Dedifferentiated amniotic fluid mesenchymal stem cell (primary cell): ENCODE data around the gene DNMT1.

Experiments
- DNase-seq: peaks from one replicate; pipeline ENCODE4 v3.0.0-alpha.2; 2016; ENCODE audit errors: extremely low spot score

The DNMT1 gene

DNA sequence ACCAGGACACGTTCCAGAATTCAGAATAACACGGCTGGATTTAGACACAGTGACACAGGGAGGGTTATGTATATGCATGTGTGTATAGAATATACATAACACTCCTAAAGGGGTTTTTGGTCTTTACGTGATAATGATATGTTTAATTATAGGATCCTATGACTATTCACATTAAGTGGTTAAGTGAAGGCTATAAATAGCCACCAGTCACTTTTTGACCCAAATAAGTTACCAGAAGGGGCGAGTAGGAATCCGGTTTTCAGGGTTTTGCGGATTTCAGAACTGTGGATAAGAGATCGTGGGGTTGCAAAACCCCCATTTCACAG, 99.2 kb downstream of the DNMT1 start:
- no peak for DNase-seq

DNA sequence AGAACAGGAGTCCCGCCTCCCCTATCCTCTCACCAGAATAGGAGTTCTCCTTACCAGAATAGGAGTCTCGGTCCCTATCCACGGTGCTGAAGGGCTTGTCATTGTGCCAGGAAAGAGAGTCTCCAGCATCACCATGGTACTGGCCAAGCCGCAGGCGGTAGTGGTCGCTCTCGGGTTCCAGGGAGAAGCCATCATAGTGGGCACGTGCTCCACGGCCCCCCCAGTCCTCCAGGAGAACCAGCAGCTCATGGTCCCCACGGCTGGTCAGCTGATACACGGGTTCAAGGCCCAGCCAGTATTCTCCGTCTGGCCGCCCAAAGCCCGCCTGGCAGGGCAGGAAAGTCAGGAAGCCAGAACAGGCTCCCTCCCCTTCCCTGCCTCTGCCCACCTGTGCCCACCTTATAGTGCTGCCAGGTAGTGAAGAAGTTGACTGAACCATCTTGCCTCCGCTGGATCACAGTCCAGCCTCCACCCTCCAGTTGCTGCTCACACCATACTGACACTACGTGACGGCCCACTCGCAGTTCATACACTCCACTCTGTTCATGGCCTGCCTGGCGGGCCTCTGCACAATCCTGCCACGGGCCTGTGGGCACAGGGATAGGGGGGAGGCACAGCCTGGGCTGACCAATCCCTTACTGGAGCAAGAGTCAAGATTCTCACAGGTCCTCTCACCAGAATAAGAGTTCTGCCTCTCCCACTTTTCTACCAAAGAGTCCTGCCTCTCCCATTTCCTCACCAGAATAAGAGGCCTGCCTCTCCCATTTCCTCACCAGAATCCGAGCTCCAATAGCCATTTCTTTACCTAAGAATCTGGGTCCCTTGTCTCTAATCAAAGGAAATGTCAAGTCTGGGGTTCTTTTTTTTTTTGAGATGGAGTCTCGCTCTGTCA, 101.2 kb downstream of the DNMT1 start:
- no peak for DNase-seq

DNA sequence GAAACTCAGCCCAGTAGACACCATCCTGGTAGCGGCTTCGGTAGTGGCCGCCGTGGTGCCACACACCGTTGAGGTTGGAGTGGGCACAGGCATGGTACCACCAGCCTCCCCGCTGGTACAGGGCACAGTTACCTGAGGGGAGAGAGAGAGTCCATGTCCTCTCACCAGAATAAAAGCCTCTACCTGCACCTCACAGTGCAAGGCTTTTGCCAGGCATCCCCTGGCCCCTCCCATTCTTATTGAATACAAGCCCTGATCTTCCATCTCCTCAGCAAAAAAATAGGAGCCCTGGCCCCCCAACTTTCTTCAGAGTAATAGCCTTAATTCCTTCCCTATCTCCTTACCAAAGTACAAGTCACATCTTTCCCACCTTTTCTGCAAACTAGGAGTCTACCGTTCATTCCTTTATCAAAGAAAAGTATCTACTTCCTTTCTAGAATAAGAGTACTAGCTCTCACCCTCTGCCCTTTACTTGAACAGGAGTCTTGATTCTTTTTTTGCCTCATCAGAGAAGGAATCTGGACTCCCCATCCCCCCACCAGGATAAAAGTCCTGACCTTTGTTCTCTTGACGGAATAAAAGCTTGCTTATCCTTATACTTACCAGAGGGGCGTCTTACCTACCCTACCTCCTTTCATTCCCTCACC, 102.0 kb downstream of the DNMT1 start:
- no peak for DNase-seq

DNA sequence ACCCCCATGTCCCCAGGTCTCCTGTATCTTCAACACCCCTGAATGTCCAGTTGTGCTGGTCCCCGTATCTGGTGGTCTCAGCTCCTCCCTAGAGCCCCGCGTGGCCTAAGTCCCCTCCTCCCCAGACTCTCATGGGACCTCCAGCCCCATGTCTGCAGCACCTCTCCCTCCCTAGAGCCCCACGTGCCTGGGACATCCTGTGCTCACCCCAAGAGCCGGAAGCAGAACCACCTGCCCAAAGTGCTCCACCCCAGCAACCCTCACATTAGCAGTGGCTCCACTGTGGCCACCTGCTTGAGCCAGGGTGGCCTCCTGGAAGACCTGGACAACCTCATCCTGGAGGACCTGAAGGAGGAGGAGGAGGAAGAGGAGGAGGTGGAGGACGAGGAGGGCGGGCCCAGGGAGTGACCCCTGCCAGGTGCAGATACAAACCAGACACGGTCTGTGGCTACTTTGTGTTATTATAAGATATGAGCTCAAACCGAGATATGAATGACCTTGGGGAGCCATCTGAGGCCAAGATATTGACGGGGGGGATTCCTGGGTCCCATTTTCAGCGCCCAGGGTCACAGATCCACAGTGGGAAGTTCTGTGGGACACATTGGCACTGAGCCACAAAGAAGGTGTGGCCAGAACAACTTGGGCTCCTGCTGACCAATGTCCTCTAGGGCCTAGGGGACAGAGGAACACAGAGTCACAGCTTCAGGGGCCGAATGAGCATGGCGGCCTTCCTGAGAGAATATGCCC, 102.7 kb downstream of the DNMT1 start:
- DNase-seq: no peak

DNA sequence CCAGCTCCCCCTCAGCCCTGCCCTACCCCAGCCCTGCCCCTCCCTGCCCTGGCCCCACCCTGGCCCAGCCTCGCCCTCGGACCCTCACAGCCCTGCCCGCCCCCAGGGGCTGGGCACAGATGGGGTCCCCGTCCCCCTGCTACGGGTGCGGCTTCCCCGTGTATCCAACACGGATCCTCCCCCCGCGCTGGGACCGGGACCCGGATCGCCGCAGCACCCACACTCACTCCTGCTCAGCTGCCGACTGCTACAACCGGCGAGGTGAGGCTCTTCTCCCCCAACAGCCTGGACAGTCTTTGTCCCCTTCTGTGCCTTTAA, 103.4 kb downstream of the DNMT1 start:
- DNase-seq: no peak

DNA sequence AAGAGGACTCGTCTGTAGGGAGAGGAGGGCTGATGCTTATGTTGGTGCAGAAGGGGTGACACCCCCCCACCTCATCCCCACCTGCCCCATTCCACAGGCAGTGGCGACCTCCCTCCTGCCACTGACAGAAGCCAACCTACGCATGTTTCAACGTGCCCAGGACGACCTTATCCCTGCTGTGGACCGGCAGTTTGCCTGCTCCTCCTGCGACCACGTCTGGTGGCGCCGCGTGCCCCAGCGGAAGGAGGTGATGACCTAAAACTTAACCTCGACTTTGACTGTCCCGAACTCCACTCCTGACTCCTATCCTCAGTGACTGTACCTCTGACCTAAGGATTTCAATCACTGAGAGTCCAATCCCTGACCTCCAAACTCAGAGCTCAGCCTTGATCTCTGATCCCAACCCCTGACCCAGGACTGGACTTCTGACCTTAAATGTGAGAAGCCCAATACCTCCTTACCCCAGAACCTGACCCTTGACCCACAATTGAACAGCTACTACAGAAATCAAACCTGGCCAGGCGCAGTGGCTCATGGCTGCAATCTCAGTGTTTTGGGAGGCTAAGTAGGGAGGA, 104.9 kb downstream of the DNMT1 start:
- DNase-seq: no peak

DNA sequence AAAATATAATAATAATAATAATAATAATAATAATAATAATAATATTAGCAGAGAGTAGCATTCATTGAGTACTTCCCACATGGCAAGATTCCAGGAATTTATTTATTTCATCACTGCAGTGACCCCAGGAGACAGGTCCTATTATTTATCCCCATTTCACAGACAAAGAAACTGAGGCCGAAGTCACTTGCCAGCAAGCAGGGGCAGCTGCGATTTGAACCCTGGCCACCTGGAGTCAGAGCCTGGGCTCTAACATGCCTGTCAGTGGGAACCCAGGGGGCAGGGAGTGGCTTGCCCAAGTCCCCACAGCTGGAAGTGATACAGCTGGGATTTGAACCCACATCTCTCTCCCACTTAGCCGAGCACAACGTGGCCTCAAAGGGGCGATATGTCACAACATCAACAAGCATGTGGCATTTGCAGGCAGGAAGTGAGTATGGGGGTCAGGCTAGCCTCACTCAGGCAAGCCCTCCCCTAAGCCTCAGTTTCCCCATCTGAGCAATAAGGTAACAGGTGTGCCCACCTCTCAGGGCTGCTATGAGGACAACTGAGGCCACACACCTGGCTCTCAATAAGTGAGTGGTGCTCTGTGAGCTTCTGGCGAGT, 105.7 kb downstream of the DNMT1 start:
- DNase-seq: no peak

DNA sequence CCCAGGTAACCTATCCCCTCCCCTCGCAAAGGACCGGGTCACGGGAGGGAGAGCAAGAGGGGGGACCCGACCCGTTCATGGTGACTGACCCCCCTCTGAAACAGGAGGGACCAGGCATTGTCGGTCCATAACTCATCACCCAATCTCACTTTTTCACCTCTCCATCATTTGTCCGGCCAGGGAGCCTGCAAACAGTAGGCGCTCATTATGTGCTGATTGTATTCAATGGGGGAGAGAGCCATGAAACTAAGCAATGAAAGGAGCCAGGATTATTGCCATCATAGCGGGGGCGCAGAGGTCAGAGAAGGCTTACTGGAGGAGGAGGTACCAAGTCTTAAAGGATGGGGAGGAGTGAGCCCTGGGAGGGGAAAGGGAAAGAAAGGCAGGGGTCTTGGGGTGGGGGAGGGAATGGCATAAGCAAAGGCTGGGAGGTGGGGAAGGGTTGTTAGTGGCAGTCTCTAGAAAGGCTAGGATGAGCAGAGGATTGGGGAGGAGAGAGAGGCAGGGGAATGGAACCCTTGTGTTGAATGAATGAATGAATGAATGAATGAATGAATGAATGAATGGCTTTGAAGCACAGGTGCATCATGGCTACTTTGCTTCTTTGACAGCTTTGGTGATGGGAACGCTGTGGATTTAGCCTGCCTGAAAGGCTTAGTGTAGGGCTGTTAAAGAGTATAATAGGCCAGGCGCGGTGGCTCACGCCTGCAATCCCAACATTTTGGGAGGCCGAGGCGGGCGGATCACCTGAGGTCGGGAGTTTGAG, 107.3 kb downstream of the DNMT1 start:
- no peak for DNase-seq

DNA sequence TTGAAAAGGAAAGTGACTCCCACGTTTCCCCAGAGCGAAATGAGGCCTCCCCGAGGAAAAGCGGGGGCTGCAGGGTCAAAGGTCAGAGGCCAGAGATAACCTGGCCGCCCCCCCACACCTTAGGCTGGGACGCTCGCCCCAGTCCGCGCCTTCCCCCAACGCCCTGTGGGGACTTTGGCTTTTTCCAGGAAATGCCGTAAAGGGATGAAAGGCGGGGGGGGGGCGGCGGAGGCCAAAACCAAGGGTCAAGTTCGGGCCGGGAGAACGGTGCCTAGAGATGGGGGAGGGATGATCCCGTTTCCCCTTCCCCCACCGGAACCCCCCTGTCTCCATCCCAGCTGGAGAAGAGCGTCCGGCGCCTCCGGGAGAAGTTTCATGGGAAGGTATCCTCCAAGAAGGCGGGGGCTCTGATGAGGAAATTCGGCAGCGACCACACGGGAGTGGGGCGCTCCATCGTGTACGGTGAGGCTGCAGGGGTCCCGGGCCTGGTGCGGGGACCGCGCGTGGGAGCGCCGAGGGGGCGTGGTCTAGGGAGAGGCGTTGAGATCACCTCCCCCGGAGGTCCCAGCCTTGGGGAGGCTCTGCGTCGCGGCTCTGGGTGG, 108.1 kb downstream of the DNMT1 start:
- no peak for DNase-seq

DNA sequence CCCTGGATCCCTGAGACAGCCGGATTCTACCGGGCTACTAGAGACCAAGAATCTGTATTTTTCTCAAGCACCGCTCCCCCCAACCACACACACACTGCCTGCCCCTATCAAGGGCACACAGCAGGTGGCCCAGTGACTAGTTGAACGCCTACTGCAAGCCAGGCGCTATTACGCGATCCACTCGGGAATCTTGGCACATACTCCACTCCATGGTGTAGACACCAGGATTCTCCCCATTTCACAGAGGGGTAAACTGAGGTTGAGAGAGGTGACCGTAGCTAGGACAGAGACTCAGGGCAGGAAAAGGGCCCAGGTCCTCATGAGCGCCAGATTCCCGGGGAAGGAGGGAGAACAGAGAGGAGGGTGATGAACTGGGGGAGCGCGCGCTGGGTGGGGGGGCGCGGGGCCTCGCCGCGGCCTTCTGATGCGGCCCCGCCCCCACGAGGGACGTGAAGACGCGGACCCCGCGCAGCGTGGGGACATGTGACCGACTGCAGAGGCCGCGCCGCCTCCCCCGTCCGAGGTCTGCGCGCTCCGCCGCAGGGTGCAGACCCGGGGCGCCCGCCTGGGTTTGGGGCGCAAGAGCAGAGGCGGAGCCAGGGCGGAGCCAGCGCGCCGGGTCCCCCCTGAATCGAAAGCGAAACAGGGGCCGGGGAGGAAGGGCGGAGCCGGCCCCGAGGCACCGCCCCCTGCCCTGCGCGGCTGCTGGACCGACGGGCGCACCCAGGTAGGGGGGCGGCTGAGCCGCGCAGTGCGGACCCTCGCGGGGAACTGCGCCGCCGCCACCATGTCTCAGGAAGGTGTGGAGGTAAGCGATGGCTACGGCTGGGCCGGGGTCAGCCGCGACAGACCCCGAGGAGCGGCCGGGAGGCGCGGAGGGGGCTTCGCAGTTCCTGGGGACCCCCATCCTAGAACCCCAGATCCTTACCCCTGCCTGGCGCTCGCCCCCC, 108.8 kb downstream of the DNMT1 start, which contains the start of gene SHFL:
Gene SHFL, plus strand, starts transcription at position 677 of the 950 bp plus-strand sequence. Its CDS starts 111 bp downstream, at position 788.
- peak; percentile 31 for DNase-seq

DNA sequence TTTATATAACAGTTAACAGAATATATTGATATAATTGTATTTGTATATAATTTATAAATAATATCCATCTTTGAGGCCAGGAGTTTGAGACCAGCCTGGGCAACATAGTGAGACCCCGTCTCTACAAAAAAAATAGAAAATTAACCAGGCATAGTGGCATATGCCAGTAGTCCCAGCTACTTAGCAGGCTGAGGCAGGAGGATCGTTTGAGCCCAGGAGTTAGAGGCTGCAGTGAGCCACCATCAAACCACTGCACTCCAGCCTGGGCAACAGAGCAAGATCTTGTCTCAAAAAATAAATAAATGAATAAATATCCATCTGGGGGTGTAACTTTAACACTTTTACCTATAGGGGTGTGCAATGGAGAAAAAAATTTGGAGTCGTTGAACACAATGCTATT, 110.0 kb downstream of the DNMT1 start:
- no peak for DNase-seq

DNA sequence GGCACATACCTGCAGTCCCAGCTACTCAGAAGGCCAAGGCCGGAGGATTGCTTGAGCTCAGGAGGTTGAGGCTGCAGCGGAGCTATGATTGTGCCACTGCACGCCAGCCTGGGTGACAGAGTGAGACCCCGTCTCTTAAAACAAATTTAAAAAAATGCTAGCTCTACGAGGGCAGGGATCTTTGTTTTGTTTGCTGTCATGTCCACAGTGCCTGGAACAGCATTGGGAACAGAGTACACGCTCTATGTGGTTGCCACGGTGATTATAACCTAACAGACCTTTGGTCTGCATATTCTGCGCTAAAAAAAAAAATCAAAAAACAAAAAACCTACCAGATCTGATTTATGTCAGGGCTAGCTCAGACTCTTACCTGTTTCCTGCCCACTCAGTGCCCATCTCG, 110.8 kb downstream of the DNMT1 start:
- DNase-seq: no peak
